SKM-1 treated with dmso at 0.1 percent for 144 hours (cell line): ENCODE measurements around the gene OPCML.

Experiments used
- DNase-seq: peaks from one replicate; lab custom pipeline; 2025; ENCODE audit not compliant: unreplicated experiment; lab: John Stamatoyannopoulos, UW

OPCML gene

GRCh38 chr11:133541021-133541719 lies 8.9 kb upstream of the OPCML start:
- no peak for DNase-seq

GRCh38 chr11:133536198-133536597 lies 3.9 kb upstream of the OPCML start:
- DNase-seq: no peak

- no peak for DNase-seq
Measured at GRCh38 chr11:133533205-133533604, 904 bp upstream of the OPCML start.

GRCh38 chr11:133531458-133531857 lies 843 bp downstream of the OPCML start:
- DNase-seq: no peak

GRCh38 chr11:133530501-133530835 lies 1.8 kb downstream of the OPCML start:
- no peak for DNase-seq

GRCh38 chr11:133529807-133530500 lies 2.3 kb downstream of the OPCML start:
- no peak for DNase-seq

- DNase-seq: no peak
Measured at GRCh38 chr11:133526790-133527189, 5.5 kb downstream of the OPCML start.

- no peak for DNase-seq
Measured at GRCh38 chr11:133525976-133526375, 6.3 kb downstream of the OPCML start.

GRCh38 chr11:133524488-133524887 lies 7.8 kb downstream of the OPCML start:
- DNase-seq: no peak

- DNase-seq: no peak
Measured at GRCh38 chr11:133522344-133522743, 10.0 kb downstream of the OPCML start.

- DNase-seq: no peak
Measured at GRCh38 chr11:133521502-133521901, 10.8 kb downstream of the OPCML start.

GRCh38 chr11:133520707-133521106 lies 11.6 kb downstream of the OPCML start:
- no peak for DNase-seq

GRCh38 chr11:133519560-133519959 lies 12.7 kb downstream of the OPCML start:
- DNase-seq: no peak

- DNase-seq: no peak
Measured at GRCh38 chr11:133518702-133519264, 13.5 kb downstream of the OPCML start.

- DNase-seq: no peak
Measured at GRCh38 chr11:133516845-133517244, 15.5 kb downstream of the OPCML start.

- DNase-seq: no peak
Measured at GRCh38 chr11:133515107-133515506, 17.2 kb downstream of the OPCML start.

GRCh38 chr11:133509924-133510697 lies 22.2 kb downstream of the OPCML start:
- DNase-seq: no peak

- no peak for DNase-seq
Measured at GRCh38 chr11:133508468-133508867, 23.8 kb downstream of the OPCML start.

- DNase-seq: no peak
Measured at GRCh38 chr11:133507185-133507584, 25.1 kb downstream of the OPCML start.

- DNase-seq: no peak
Measured at GRCh38 chr11:133506551-133507094, 25.7 kb downstream of the OPCML start.

GRCh38 chr11:133506023-133506422 lies 26.3 kb downstream of the OPCML start:
- no peak for DNase-seq
